Measurements from ENCODE around the gene KLHL41. TPM values are rescaled to one million over a fixed set of nuclear protein-coding genes. Genes with fewer than 3 reads are reported as not detected.
"Not testable (repeated sequence)": the region's sequence is repeated elsewhere in the genome, so short reads cannot be mapped to it uniquely, and the experiment has no call there.

KLHL41 gene
- total RNA-seq, 6 donors from 2014 or later: 0.40 to 3.1 (median 1.3) TPM; not detected in 1

- Histone ChIP-seq H3K4me3 (no peak overlapping the region), H3K9me3 (no peaks in the 10 kb centered on the region), H3K27me3 (no peaks in the 10 kb centered on the region), H3K27ac (no peak overlapping the region), H3K36me3 (peaks cover 0 to 10% (median 0%) of the 10 kb centered on the region in 4 donors), H3K4me1 (no peaks in the 10 kb centered on the region)
- DNase-seq: no peak
- no peak for TF ChIP-seq POLR2AphosphoS5 (IDR thresholded peaks at IDR 0.05)
- TF ChIP-seq CTCF (IDR thresholded peaks at IDR 0.05): no peak
- no peak for TF ChIP-seq EP300 (IDR thresholded peaks at IDR 0.05)
- TF ChIP-seq POLR2A (IDR thresholded peaks at IDR 0.05): no peak
- no peak for ATAC-seq (ENCODE audit: low FRiP score in 2 of 2)
- WGBS, 2 donors: 95 to 97% methylated on average over 1 of the region's 1 CpG
These were observed 56.2 kb downstream of the KLHL41 start for GRCh38 chr2:169565686-169566085.

GRCh38 chr2:169569948-169570347, 60.4 kb downstream of the KLHL41 start:
- no peak for TF ChIP-seq POLR2AphosphoS5 (IDR thresholded peaks at IDR 0.05)
- no peak for TF ChIP-seq CTCF (IDR thresholded peaks at IDR 0.05)
- TF ChIP-seq POLR2A (IDR thresholded peaks at IDR 0.05): no peak
- TF ChIP-seq EP300 (IDR thresholded peaks at IDR 0.05): no peak
- Histone ChIP-seq H3K4me1 (peaks cover 0 to 14% (median 6%) of the 10 kb centered on the region in 4 donors), H3K27me3 (no peaks in the 10 kb centered on the region), H3K36me3 (peaks cover 0 to 10% (median 0%) of the 10 kb centered on the region in 4 donors), H3K4me3 (no peak overlapping the region), H3K9me3 (no peaks in the 10 kb centered on the region), H3K27ac (no peak overlapping the region)
- WGBS, 2 donors: 83 to 92% methylated on average over 2 of the region's 2 CpGs
- DNase-seq (no peak), ATAC-seq (ENCODE audit: low FRiP score in 2 of 2) (no peak)

- WGBS, 2 donors: 88 to 94% methylated on average over 4 of the region's 4 CpGs
These were observed 61.2 kb downstream of the KLHL41 start for GRCh38 chr2:169570752-169571151.

GRCh38 chr2:169571571-169571970, 62.1 kb downstream of the KLHL41 start:
- H3K4me1 ChIP-seq: peaks cover 0 to 14% (median 6%) of the 10 kb centered on the region in 4 donors
- no peaks in the 10 kb centered on the region for H3K9me3 ChIP-seq
- WGBS, 2 donors: 90 to 91% methylated on average over 3 of the region's 3 CpGs
- DNase-seq (no peak), ATAC-seq (ENCODE audit: low FRiP score in 2 of 2) (no peak)
- H3K4me3 ChIP-seq: no peak overlapping the region
- H3K36me3 ChIP-seq: peaks cover 0 to 7% (median 0%) of the 10 kb centered on the region in 4 donors
- TF ChIP-seq POLR2A (IDR thresholded peaks at IDR 0.05): no peak
- no peak for TF ChIP-seq EP300 (IDR thresholded peaks at IDR 0.05)
- TF ChIP-seq CTCF (IDR thresholded peaks at IDR 0.05): no peak
- no peak for TF ChIP-seq POLR2AphosphoS5 (IDR thresholded peaks at IDR 0.05)
- H3K27ac ChIP-seq: no peak overlapping the region
- no peaks in the 10 kb centered on the region for H3K27me3 ChIP-seq

More at GRCh38 chr2:169570752-169571151, 61.2 kb downstream of the KLHL41 start:
- not testable (repeated sequence) for H3K9me3 ChIP-seq; H3K4me3 ChIP-seq; DNase-seq; H3K27ac ChIP-seq; H3K27me3 ChIP-seq; H3K36me3 ChIP-seq; ATAC-seq (ENCODE audit: low FRiP score in 2 of 2)
- peaks cover 0 to 14% (median 6%) of the 10 kb centered on the region in 4 donors for H3K4me1 ChIP-seq

GRCh38 chr2:169572189-169572588, 62.7 kb downstream of the KLHL41 start:
- no peak for ATAC-seq (ENCODE audit: low FRiP score in 2 of 2)
- TF ChIP-seq POLR2AphosphoS5 (IDR thresholded peaks at IDR 0.05): no peak
- TF ChIP-seq POLR2A (IDR thresholded peaks at IDR 0.05): no peak
- H3K9me3 ChIP-seq: no peaks in the 10 kb centered on the region
- peaks cover 0 to 14% (median 6%) of the 10 kb centered on the region in 4 donors for H3K4me1 ChIP-seq
- no peaks in the 10 kb centered on the region for H3K27me3 ChIP-seq
- H3K36me3 ChIP-seq: peaks cover 0 to 3% (median 0%) of the 10 kb centered on the region in 4 donors
- DNase-seq: no peak
- H3K4me3 ChIP-seq: no peak overlapping the region
- WGBS, 2 donors: 57 to 76% methylated on average over 1 of the region's 1 CpG
- H3K27ac ChIP-seq: no peak overlapping the region

GRCh38 chr2:169572821-169573159, 63.3 kb downstream of the KLHL41 start:
- WGBS, 2 donors: 9 to 15% methylated on average over 2 of the region's 2 CpGs
- Histone ChIP-seq H3K4me3 (peak overlapping the region; percentile 45 to 77 (median 72)), H3K9me3 (no peaks in the 10 kb centered on the region), H3K27me3 (no peaks in the 10 kb centered on the region), H3K36me3 (no peaks in the 10 kb centered on the region), H3K27ac (peak overlapping the region in 2 of 4 donors; percentile 77 to 84), H3K4me1 (peaks cover 0 to 14% (median 6%) of the 10 kb centered on the region in 4 donors)
- TF ChIP-seq POLR2A (IDR thresholded peaks at IDR 0.05): no peak
- no peak for TF ChIP-seq POLR2AphosphoS5 (IDR thresholded peaks at IDR 0.05)
- no peak for TF ChIP-seq EP300 (IDR thresholded peaks at IDR 0.05)
- no peak for TF ChIP-seq CTCF (IDR thresholded peaks at IDR 0.05)
- no peak for DNase-seq
- ATAC-seq (ENCODE audit: low FRiP score in 2 of 2): no peak

All from upper lobe of left lung (tissue), 6 donors.